Osteoblast (primary cell): ENCODE results near the gene FASN. TPM values are rescaled to one million over a fixed set of nuclear protein-coding genes. Genes with fewer than 3 reads are reported as not detected.

ENCODE experiments used
- DNase-seq: peaks from one replicate; pipeline ENCODE4 v3.0.0; 2011; ENCODE audit warnings: low spot score, mixed read lengths; ENCODE audit not compliant: insufficient read length; ENCODE audit errors: missing footprints
- H2AFZ ChIP-seq: 2 replicates; pipeline ENCODE4 v1.6.0; 2011; ENCODE audit warnings: mild to moderate bottlenecking, low read length
- H3K27ac ChIP-seq: 2 replicates; pipeline ENCODE4 v1.5.1; 2011; ENCODE audit warnings: mild to moderate bottlenecking, low read depth, low read length, moderate library complexity
- H3K27me3 ChIP-seq: 2 replicates; pipeline ENCODE4 v1.6.0; 2012; ENCODE audit warnings: mild to moderate bottlenecking, control low read depth, inconsistent platforms, low read length, moderate library complexity; ENCODE audit not compliant: insufficient read depth
- H3K36me3 ChIP-seq: 2 replicates; pipeline ENCODE4 v1.5.1; 2011; ENCODE audit warnings: mild to moderate bottlenecking, low read length, control low read depth, moderate library complexity; ENCODE audit not compliant: insufficient read depth
- H3K4me1 ChIP-seq: 2 replicates; pipeline ENCODE4 v1.5.1; 2011; ENCODE audit warnings: mild to moderate bottlenecking, low read length, control low read depth, moderate library complexity; ENCODE audit not compliant: insufficient read depth
- H3K4me2 ChIP-seq: 2 replicates; pipeline ENCODE4 v1.6.0; 2011; ENCODE audit warnings: mild to moderate bottlenecking, low read length; ENCODE audit not compliant: insufficient read depth
- H3K4me3 ChIP-seq: fragments of 200-600 bp; sonication (generic); 3 replicates; pipeline ENCODE4 v1.5.1; 2012; ENCODE audit warnings: mild to moderate bottlenecking, low read length, inconsistent platforms; ENCODE audit not compliant: insufficient read depth
- H3K79me2 ChIP-seq: 2 replicates; pipeline ENCODE4 v1.6.0; 2012; ENCODE audit warnings: mild to moderate bottlenecking, low read length, control low read depth, inconsistent platforms; ENCODE audit not compliant: insufficient read depth
- H3K9me3 ChIP-seq: 2 replicates; pipeline ENCODE4 v1.5.1; 2011; ENCODE audit warnings: low read depth, low read length, control low read depth
- H4K20me1 ChIP-seq: 2 replicates; pipeline ENCODE4 v1.6.0; 2012; ENCODE audit warnings: mild to moderate bottlenecking, low read length, control low read depth; ENCODE audit not compliant: insufficient read depth
- total RNA-seq: library from RNA; depleted of rRNA; stranded (reverse); fragments of >200 nt; gene quantifications from 2 replicates; pipeline ENCODE4 v1.2.3, GENCODE V29; 2012
- TF ChIP-seq, protein P1 (sequence below): IDR thresholded peaks from 2 replicates; pipeline ENCODE4 v1.5.1; 2011; ENCODE audit warnings: mild to moderate bottlenecking, low read depth, low read length, moderate library complexity; ENCODE audit errors: extremely low read depth

FASN gene
- total RNA-seq, 1 donor = 142 TPM

DNA sequence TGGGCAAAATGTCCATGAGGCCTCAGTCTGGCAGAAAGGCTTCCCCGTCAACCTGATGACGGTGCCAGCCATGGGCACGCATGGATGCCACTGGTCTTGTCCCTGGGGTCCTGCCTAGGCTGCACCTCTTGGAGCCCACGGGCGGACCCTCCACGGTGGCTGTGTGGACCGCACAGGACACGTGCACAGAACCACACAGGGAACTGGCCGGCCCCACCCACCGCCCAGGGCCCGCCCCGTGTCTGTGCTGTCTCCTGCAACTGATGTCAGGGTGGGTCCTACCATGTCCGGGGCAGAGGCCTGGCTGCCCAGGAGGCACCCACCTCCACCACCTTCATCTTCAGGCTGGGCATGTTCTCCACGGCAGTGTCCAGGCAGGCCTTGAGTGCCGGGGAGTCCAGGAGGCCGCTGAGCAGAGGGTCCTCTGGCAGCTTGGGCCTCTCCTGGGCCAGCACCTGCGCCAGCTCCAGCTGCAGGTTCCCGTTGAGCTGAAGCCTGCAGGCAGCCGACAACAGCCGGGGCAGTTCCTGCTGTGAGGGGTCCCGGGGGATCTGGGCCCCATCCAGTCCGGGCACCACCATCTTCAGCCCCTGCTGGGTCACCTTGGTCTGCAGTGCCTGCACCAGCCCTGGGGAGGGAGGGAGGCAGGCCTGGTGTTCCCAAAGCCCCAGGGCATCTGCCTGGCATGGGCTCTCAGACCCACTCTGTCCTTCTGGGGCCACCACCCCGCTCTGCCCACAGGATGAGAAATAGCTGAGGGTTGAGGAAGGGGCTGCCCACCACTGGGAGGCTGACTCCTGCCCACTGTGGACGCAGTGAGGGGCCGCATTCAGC, 11.9 kb downstream of the FASN start:
- H3K4me1 ChIP-seq = no peaks in the 10 kb centered on the region
- H4K20me1 ChIP-seq = no peaks in the 10 kb centered on the region
- H3K79me2 ChIP-seq = no peaks in the 10 kb centered on the region
- no peaks in the 10 kb centered on the region for H3K27me3 ChIP-seq
- no peaks in the 10 kb centered on the region for H3K9me3 ChIP-seq
- H3K27ac ChIP-seq = no peak overlapping the region
- no peak overlapping the region for H3K4me2 ChIP-seq
- peaks cover 50% of the 10 kb centered on the region for H3K36me3 ChIP-seq
- TF ChIP-seq, protein P1, sequence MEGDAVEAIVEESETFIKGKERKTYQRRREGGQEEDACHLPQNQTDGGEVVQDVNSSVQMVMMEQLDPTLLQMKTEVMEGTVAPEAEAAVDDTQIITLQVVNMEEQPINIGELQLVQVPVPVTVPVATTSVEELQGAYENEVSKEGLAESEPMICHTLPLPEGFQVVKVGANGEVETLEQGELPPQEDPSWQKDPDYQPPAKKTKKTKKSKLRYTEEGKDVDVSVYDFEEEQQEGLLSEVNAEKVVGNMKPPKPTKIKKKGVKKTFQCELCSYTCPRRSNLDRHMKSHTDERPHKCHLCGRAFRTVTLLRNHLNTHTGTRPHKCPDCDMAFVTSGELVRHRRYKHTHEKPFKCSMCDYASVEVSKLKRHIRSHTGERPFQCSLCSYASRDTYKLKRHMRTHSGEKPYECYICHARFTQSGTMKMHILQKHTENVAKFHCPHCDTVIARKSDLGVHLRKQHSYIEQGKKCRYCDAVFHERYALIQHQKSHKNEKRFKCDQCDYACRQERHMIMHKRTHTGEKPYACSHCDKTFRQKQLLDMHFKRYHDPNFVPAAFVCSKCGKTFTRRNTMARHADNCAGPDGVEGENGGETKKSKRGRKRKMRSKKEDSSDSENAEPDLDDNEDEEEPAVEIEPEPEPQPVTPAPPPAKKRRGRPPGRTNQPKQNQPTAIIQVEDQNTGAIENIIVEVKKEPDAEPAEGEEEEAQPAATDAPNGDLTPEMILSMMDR = no peak
- H3K4me3 ChIP-seq = no peak overlapping the region
- no peak overlapping the region for H2AFZ ChIP-seq
- DNase-seq = peak; percentile 88

DNA sequence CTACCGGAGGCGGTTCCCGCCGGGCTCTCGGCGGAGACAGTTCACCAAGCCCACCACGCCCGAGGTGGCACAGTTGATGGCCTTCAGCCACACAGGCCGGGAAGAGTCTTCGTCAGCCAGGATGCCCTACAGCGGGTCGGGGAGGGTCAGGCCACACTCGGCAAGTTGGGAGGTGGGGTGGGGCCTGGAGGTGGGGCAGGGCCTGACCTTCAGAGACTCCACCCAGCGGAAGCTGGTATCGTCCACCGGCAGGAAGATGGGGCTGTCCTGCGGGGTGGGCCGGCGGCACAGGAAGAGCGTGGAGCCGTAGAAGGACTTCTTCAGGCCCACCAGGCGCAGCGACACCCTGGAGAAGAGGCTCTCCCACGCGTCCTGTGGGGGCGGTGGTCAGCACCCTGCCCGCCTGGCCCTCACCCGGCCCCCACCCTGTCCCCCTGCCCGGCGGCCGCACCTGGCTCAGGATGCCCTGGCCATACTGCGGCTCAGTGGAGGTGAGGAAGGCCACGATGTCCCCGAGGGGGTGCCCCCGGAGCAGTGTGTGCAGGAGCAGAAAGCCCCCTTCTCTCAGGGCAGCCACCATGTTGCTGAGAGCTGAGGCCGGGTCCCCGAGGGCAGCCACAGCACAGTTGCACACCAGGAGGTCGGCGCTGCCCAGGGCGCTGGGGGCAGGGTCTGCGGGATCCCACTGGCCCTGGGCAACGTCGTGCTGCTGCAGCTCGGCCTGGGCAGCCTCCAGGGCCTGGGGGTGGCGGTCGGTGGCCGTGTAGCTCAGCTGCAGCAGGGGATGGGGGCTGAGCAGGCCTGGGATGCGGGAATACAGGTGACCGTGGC, 12.8 kb downstream of the FASN start:
- TF ChIP-seq, protein P1 = no peak
- H3K27ac ChIP-seq = no peak overlapping the region
- DNase-seq = no peak
- H3K27me3 ChIP-seq = no peaks in the 10 kb centered on the region
- H3K4me1 ChIP-seq = no peaks in the 10 kb centered on the region
- no peaks in the 10 kb centered on the region for H4K20me1 ChIP-seq
- no peak overlapping the region for H3K4me2 ChIP-seq
- no peaks in the 10 kb centered on the region for H3K9me3 ChIP-seq
- H2AFZ ChIP-seq = no peak overlapping the region
- peaks cover 54% of the 10 kb centered on the region for H3K36me3 ChIP-seq
- no peaks in the 10 kb centered on the region for H3K79me2 ChIP-seq
- no peak overlapping the region for H3K4me3 ChIP-seq

DNA sequence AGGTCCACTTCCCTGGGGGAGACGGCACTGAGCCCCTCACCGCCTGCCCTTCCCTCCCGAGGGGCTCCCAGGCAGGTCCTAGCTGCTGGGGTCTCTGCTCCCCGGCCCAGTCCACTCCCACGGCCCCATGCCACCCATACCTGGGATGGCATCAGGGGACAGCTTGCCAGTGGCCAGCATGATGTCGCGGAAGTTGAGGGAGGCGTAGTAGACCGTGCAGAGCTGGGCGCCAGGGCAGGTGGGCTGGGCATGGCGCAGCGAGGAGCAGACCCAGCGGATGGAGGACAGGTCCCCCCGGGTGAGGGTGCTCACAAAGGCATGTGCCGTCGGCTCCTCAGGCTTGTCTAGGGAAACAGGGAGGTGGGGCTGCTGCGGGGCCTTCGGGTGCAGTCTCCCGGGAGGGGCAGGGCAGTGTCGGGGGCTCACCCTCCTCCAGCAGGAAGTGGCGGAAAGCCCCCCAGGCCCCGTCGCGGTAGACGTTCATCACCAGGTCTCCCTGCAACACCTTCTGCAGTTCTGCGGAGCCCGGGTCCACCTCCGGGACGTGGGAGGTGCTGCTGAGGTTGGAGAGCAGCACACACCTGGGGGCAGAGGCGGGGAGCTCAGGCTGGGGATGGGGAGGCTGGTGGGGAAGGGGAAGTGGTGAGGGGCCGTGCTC, 13.5 kb downstream of the FASN start:
- no peak for DNase-seq
- TF ChIP-seq, protein P1 = no peak
- no peaks in the 10 kb centered on the region for H3K79me2 ChIP-seq
- H3K27ac ChIP-seq = no peak overlapping the region
- H3K4me2 ChIP-seq = no peak overlapping the region
- peaks cover 56% of the 10 kb centered on the region for H3K36me3 ChIP-seq
- no peaks in the 10 kb centered on the region for H3K27me3 ChIP-seq
- H3K4me3 ChIP-seq = no peak overlapping the region
- no peaks in the 10 kb centered on the region for H4K20me1 ChIP-seq
- no peak overlapping the region for H2AFZ ChIP-seq
- no peaks in the 10 kb centered on the region for H3K9me3 ChIP-seq
- no peaks in the 10 kb centered on the region for H3K4me1 ChIP-seq
